GM19463 (cell line): ENCODE data around the gene RBBP8.

Source experiments
- ATAC-seq: cut with Tn5 transposase; IDR thresholded peaks from one replicate; pipeline ENCODE4 v1.9.1; 2021; ENCODE audit warnings: mild to moderate bottlenecking, moderate library complexity; ENCODE audit not compliant: unreplicated experiment

The RBBP8 gene

GRCh38 chr18:23058746-23059415, 125.8 kb downstream of the RBBP8 start:
- ATAC-seq: no peak

- ATAC-seq: no peak
Measured at GRCh38 chr18:23059541-23060465, 126.7 kb downstream of the RBBP8 start.

GRCh38 chr18:23062011-23062410, 128.9 kb downstream of the RBBP8 start:
- ATAC-seq: no peak

GRCh38 chr18:23063502-23063901, 130.4 kb downstream of the RBBP8 start:
- ATAC-seq: no peak

- ATAC-seq: no peak
Measured at GRCh38 chr18:23065234-23065806, 132.2 kb downstream of the RBBP8 start.

- ATAC-seq: no peak
Measured at GRCh38 chr18:23066060-23066459, 132.9 kb downstream of the RBBP8 start.

GRCh38 chr18:23066504-23067039, 133.4 kb downstream of the RBBP8 start:
- no peak for ATAC-seq

GRCh38 chr18:23067236-23067635, 134.1 kb downstream of the RBBP8 start:
- ATAC-seq: no peak

GRCh38 chr18:23068011-23068410, 134.9 kb downstream of the RBBP8 start:
- no peak for ATAC-seq

- no peak for ATAC-seq
Measured at GRCh38 chr18:23068570-23069310, 135.6 kb downstream of the RBBP8 start.

GRCh38 chr18:23069481-23069880, 136.4 kb downstream of the RBBP8 start:
- no peak for ATAC-seq

- ATAC-seq: no peak
Measured at GRCh38 chr18:23069898-23070297, 136.8 kb downstream of the RBBP8 start.

GRCh38 chr18:23071285-23071684, 138.2 kb downstream of the RBBP8 start:
- peak; percentile 100 for ATAC-seq

GRCh38 chr18:23072079-23072478, 139.0 kb downstream of the RBBP8 start:
- ATAC-seq: no peak

GRCh38 chr18:23073996-23074606, 141.0 kb downstream of the RBBP8 start:
- no peak for ATAC-seq
